Keratinocyte (primary cell): ENCODE measurements around the gene ADCYAP1R1. TPM values are rescaled to one million over a fixed set of nuclear protein-coding genes. Genes with fewer than 3 reads are reported as not detected.

Source experiments
- DNase-seq: peaks from one replicate; pipeline ENCODE4 v3.0.0-alpha.2; 2011; ENCODE audit warnings: low read depth, missing footprints, low spot score
- FAIRE-seq: peaks from 2 replicates; lab custom pipeline; 2011; peaks lifted over from hg19 to GRCh38; lab: Jason Lieb, UNC
- H2AFZ ChIP-seq: 2 replicates; pipeline ENCODE4 v1.6.0; 2012; ENCODE audit warnings: low read length, control low read depth, inconsistent platforms; ENCODE audit not compliant: control insufficient read depth
- H3K27ac ChIP-seq: 2 replicates; pipeline ENCODE4 v1.5.1; 2011; ENCODE audit warnings: low read length; ENCODE audit not compliant: control insufficient read depth, insufficient read depth
- H3K27me3 ChIP-seq: 3 replicates; pipeline ENCODE4 v1.6.0; 2011; ENCODE audit warnings: low read length; ENCODE audit not compliant: control insufficient read depth, insufficient read depth; ENCODE audit errors: extremely low read depth
- H3K36me3 ChIP-seq, 2 experiments: 2 replicates in 1 of 2; 3 replicates in 1 of 2; pipeline ENCODE4 v1.5.1; 2011; ENCODE audit warnings: low read length in 2 of 2, mild to moderate bottlenecking in 1 of 2; ENCODE audit not compliant: control insufficient read depth in 2 of 2, insufficient read depth in 2 of 2; ENCODE audit errors: extremely low read depth in 1 of 2
- H3K4me1 ChIP-seq: 3 replicates; pipeline ENCODE4 v1.5.1; 2011; ENCODE audit warnings: low read length; ENCODE audit not compliant: control insufficient read depth, insufficient read depth; ENCODE audit errors: extremely low read depth
- H3K4me2 ChIP-seq: 3 replicates; pipeline ENCODE4 v1.6.0; 2011; ENCODE audit warnings: low read depth, low read length; ENCODE audit not compliant: control insufficient read depth, insufficient read depth; ENCODE audit errors: extremely low read depth
- H3K4me3 ChIP-seq, 3 experiments: fragments of 200-600 bp in 1 of 3; sonication (generic) in 1 of 3; 2 replicates in 2 of 3; 3 replicates in 1 of 3; pipeline ENCODE4 v1.5.1; 2011 to 2016; ENCODE audit warnings: low read length in 3 of 3, mild to moderate bottlenecking in 3 of 3, control low read depth in 2 of 3, inconsistent platforms in 1 of 3, low read depth in 1 of 3, mixed read lengths in 1 of 3, mixed run types in 1 of 3, moderate library complexity in 1 of 3; ENCODE audit not compliant: control insufficient read depth in 2 of 3, insufficient read depth in 2 of 3; ENCODE audit errors: extremely low read depth in 1 of 3
- H3K79me2 ChIP-seq: 2 replicates; pipeline ENCODE4 v1.6.0; 2012; ENCODE audit warnings: low read length; ENCODE audit not compliant: control insufficient read depth, insufficient read depth
- H3K9ac ChIP-seq: 3 replicates; pipeline ENCODE4 v1.6.0; 2011; ENCODE audit warnings: low read length; ENCODE audit not compliant: control insufficient read depth, insufficient read depth; ENCODE audit errors: extremely low read depth
- H3K9me1 ChIP-seq: 3 replicates; pipeline ENCODE4 v1.6.0; 2011; ENCODE audit warnings: low read length; ENCODE audit not compliant: control insufficient read depth, insufficient read depth; ENCODE audit errors: extremely low read depth
- H3K9me3 ChIP-seq: 2 replicates; pipeline ENCODE4 v1.5.1; 2012; ENCODE audit warnings: low read depth, low read length; ENCODE audit not compliant: control insufficient read depth
- H4K20me1 ChIP-seq: 3 replicates; pipeline ENCODE4 v1.6.0; 2011; ENCODE audit warnings: low read length; ENCODE audit not compliant: control insufficient read depth, insufficient read depth; ENCODE audit errors: extremely low read depth
- CTCF ChIP-seq, 3 experiments: IDR thresholded peaks in 1 of 3; conservative IDR thresholded peaks in 1 of 3; optimal IDR thresholded peaks in 1 of 3; 2 replicates in 2 of 3; 3 replicates in 1 of 3; pipeline versions ENCODE3 to v1.5.1; 2011; ENCODE audit warnings: low read length in 3 of 3, mild to moderate bottlenecking in 3 of 3, moderate library complexity in 2 of 3, control low read depth in 1 of 3, inconsistent platforms in 1 of 3; ENCODE audit not compliant: insufficient read depth in 2 of 3; ENCODE audit errors: extremely low read depth in 1 of 3
- EZH2 ChIP-seq: IDR thresholded peaks from one replicate; pipeline ENCODE4 v1.6.1; 2012; ENCODE audit warnings: inconsistent platforms, mild to moderate bottlenecking, low read length, moderate library complexity
- dilution Hi-C: fragments of 300-500 bp; cut with MboI; formaldehyde crosslinking; loops from one replicate; pipeline ENCODE4 v1.7.0; 2020; ENCODE audit warnings: low sequenced_read_pairs; ENCODE audit not compliant: extremely low pct_ligation_motif_present
- polyA plus RNA-seq, 5 experiments: library from polyadenylated mRNA; depleted of rRNA in 3 of 5; stranded (reverse) in 3 of 5; stranded (forward) in 1 of 5; unstranded in 1 of 5; fragments of >200 nt; gene quantifications; 1 replicate in 1 of 5; 2 replicates in 3 of 5; 3 replicates in 1 of 5; pipeline versions ENCODE4 v1.2.1 to v1.2.3, GENCODE V29; 2011 to 2012; ENCODE audit warnings: missing spikeins in 2 of 5, low read depth in 1 of 5, low replicate concordance in 1 of 5

The ADCYAP1R1 gene
- polyA plus RNA-seq, 1 donor (not counting 4 experiments of a cell fraction or from before 2014, with no cell fraction given) = not detected

GRCh38 chr7:31078363-31078990 is 26.4 kb downstream of the ADCYAP1R1 start:
- Histone ChIP-seq H3K9me3 (no peaks in the 10 kb centered on the region), H3K27ac (no peak overlapping the region), H2AFZ (no peak overlapping the region), H3K9me1 (no peaks in the 10 kb centered on the region), H3K4me2 (no peak overlapping the region), H3K79me2 (no peaks in the 10 kb centered on the region), H4K20me1 (no peaks in the 10 kb centered on the region), H3K4me1 (no peaks in the 10 kb centered on the region), H3K36me3 (no peaks in the 10 kb centered on the region), H3K9ac (no peak overlapping the region), H3K27me3 (peaks cover 19% of the 10 kb centered on the region), H3K4me3 (no peak overlapping the region)
- DNase-seq = no peak
- TF ChIP-seq EZH2 (no peak), CTCF (optimal IDR thresholded peaks at IDR 0.05 in 1 of 3, IDR thresholded peaks at IDR 0.05 in 1 of 3, conservative IDR thresholded peaks at IDR 0.05 in 1 of 3; ENCODE audit: extremely low read depth in 1 of 3, insufficient read depth in 2 of 3, low read length in 3 of 3) (no peak)
- dilution Hi-C loops = no loop called here
- no peak for FAIRE-seq

DNA sequence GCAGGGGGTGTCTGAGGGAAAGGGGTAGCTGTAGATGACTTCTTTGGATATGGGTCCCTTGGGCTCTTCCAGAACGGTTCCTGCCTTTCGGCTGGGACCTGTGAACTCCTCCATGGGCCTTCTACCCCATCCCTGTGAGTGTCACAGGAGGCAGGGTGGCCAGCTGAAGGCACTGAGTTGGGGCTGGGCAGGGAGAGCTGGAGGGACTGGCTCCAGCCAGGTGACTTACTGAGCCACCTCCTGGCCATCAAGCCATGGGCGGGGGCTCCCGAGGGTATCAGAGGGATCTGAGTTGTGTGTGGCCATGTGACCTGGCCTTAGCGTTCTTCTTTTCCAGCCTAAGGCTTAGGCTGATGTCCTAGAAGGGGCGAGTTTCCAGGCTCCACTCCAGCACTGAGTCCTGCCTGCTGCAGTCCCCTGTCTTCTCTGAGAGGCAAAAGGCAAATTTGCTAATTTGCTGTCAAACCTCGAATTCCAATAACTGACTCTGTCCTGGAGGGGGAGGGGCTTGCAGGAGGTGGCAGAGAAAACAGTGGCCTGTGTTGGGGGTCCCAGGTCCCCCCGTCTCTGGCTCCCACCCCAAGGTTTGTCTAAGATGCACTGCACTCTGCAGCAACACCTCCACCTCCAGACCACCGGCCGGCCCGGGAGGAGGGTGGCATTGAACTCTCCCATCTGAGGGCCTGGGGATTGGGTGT is 27.2 kb downstream of the ADCYAP1R1 start:
- Histone ChIP-seq H3K27ac (no peak overlapping the region), H3K9me3 (no peaks in the 10 kb centered on the region), H4K20me1 (no peaks in the 10 kb centered on the region), H3K4me1 (no peaks in the 10 kb centered on the region), H3K36me3 (no peaks in the 10 kb centered on the region), H3K9ac (no peak overlapping the region), H3K4me2 (no peak overlapping the region), H2AFZ (no peak overlapping the region), H3K9me1 (no peaks in the 10 kb centered on the region), H3K79me2 (no peaks in the 10 kb centered on the region), H3K4me3 (no peak overlapping the region), H3K27me3 (peaks cover 19% of the 10 kb centered on the region)
- TF ChIP-seq CTCF (optimal IDR thresholded peaks at IDR 0.05 in 1 of 3, IDR thresholded peaks at IDR 0.05 in 1 of 3, conservative IDR thresholded peaks at IDR 0.05 in 1 of 3; ENCODE audit: extremely low read depth in 1 of 3, insufficient read depth in 2 of 3, low read length in 3 of 3) (no peak), EZH2 (no peak)
- no peak for DNase-seq
- FAIRE-seq = no peak
- dilution Hi-C loops = no loop called here
